Activated naive CD8-positive, alpha-beta T cell (primary cell): Measurements from ENCODE around the gene PTCD1.

Experiments used
- H3K27ac Mint-ChIP-seq: one replicate; pipeline ENCODE4 v1.8.0; 2021; ENCODE audit warnings: mixed read lengths
- H3K27me3 Mint-ChIP-seq: one replicate; pipeline ENCODE4 v1.8.0; 2021; ENCODE audit warnings: mixed read lengths
- H3K36me3 Mint-ChIP-seq: one replicate; pipeline ENCODE4 v1.8.0; 2021; ENCODE audit warnings: mixed read lengths
- H3K4me1 Mint-ChIP-seq: one replicate; pipeline ENCODE4 v1.8.0; 2021; ENCODE audit warnings: low read depth, mixed read lengths
- H3K4me3 Mint-ChIP-seq: one replicate; pipeline ENCODE4 v1.8.0; 2021; ENCODE audit warnings: mild to moderate bottlenecking, mixed read lengths
- H3K9me3 Mint-ChIP-seq: one replicate; pipeline ENCODE4 v1.8.0; 2021; ENCODE audit warnings: low read depth, mixed read lengths

The PTCD1 gene, protein sequence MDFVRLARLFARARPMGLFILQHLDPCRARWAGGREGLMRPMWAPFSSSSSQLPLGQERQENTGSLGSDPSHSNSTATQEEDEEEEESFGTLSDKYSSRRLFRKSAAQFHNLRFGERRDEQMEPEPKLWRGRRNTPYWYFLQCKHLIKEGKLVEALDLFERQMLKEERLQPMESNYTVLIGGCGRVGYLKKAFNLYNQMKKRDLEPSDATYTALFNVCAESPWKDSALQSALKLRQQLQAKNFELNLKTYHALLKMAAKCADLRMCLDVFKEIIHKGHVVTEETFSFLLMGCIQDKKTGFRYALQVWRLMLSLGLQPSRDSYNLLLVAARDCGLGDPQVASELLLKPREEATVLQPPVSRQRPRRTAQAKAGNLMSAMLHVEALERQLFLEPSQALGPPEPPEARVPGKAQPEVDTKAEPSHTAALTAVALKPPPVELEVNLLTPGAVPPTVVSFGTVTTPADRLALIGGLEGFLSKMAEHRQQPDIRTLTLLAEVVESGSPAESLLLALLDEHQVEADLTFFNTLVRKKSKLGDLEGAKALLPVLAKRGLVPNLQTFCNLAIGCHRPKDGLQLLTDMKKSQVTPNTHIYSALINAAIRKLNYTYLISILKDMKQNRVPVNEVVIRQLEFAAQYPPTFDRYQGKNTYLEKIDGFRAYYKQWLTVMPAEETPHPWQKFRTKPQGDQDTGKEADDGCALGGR

DNA sequence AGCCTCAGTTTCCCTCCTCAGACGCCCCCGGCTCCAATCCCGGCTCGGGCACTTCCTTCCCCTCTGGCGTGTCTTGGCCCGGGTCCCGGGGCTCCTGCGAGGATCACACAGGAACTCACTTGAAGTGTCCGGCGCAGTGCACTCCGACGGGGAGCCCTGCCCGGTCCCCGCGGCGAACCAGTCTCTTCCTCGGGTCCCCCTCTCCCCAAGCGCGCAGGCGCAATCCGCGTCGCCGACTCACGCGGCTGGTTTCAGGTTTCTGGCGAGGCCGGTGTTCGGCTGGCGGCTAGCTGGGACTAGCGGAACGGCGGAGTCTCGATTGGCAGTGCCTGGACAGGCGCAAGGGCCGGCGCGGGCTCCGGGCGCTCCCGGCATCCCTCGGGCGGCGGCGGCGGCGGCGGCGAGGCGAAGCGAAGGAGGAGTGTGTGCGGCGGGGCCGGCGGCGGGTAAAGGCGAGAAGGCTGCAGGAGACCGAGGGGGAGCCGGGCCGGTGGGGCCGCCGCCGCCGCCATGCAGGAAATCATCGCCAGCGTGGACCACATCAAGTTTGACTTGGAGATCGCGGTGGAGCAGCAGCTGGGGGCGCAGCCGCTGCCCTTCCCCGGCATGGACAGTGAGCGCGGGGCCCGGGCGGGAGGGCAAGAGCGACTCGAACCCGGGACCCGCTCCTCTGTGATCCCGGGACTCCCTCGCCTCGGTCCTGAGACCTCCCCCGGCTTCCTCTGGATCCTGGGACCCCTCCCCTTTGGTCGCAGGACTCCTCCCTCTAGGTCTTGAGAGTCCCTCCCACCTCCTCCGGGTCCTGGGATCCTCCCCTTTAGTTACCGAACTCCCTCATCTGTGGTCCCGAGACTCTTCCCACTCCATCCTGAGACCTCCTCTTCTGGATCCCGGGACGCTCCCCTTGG is at the start of gene PTCD1, which contains the start of gene CPSF4:
Gene PTCD1 (minus strand): TSS at position 226 of the 908 bp plus-strand sequence. CDS start 3,556 bp downstream, outside the sequence.
Gene CPSF4 (plus strand): TSS at position 371 of the 908 bp plus-strand sequence. CDS start 140 bp downstream, at position 511.
- H3K9me3 Mint-ChIP-seq, result no peaks in the 10 kb centered on the region
- peak within 1 kb of the TSS; percentile 96 for H3K27ac Mint-ChIP-seq
- H3K36me3 Mint-ChIP-seq, result peaks cover 6% of the 10 kb centered on the region
- peak within 1 kb of the TSS; percentile 97 for H3K4me3 Mint-ChIP-seq
- peaks cover 34% of the 10 kb centered on the region for H3K4me1 Mint-ChIP-seq
- H3K27me3 Mint-ChIP-seq, result no peaks in the 10 kb centered on the region

DNA sequence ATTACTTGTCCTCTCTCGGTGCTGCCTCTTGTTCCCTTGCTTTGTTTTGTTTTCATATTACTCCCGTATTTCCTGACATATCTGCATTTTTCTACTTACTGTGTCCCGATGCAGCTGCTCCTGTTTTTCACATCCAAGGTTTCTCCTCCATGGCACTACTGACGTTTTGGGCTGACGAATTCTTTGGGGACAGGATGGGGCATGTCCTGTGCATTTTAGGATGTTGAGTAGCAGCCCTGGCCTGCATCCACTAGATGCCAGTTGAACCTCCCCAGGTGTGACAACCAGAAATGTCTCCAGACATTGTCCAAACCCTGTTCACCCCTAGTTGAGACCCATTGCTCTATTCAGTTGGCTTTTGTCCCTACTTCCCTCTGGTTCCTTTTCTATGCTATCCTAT is 46.5 kb upstream of the PTCD1 start:
- peaks cover 2% of the 10 kb centered on the region for H3K4me1 Mint-ChIP-seq
- H3K4me3 Mint-ChIP-seq, result no peak overlapping the region
- H3K9me3 Mint-ChIP-seq, result no peaks in the 10 kb centered on the region
- H3K27ac Mint-ChIP-seq, result peak overlapping the region; percentile 55
- H3K27me3 Mint-ChIP-seq, result no peaks in the 10 kb centered on the region
- peaks cover 10% of the 10 kb centered on the region for H3K36me3 Mint-ChIP-seq

DNA sequence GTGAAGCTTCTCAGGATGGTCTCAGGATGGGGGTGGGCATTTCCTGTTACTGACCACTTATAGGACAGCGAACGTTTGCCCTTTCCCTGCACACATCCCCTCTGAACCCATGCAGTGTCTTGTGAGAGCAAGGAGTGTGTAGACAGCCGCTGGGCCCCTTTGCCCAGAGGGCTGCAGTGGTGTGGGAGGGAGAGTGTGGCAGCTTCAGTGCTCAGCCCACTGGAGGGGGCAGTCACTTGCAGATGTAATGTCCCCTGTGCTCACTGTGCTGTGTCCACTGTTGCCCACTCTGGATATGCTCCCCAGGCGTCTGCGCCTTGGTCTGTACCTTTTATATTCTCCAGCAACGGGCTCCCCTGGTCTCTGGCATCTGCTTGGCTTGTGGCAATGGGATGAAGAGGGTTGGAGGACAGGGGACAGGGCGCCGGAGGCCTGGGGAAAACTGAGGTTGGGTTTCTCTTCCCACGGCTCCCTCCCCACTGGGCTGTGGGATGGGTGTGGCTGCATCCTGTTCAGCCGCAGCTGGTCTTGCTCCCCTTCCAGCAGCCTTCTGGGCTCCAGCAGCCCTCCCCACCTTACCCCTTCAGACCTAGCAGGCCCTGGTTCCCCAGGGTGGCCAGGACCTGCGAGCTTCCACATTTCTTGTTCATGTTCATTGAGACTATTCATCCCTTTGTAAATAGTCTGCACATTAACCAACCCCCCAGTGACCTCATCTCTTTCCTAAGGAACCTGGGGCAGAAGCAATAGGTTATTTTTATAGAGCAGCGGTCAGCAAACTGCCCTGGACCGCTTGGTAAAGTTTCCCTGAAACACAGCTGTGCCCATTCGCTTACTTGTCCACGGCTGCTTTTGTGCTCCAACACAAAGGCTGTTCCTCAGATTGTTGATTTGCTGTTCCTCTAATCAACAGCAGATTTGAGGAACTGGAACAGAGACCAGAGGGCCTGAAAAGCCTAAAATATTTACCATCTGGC is 40.2 kb upstream of the PTCD1 start:
- H3K27me3 Mint-ChIP-seq, result no peaks in the 10 kb centered on the region
- peaks cover 22% of the 10 kb centered on the region for H3K4me1 Mint-ChIP-seq
- H3K9me3 Mint-ChIP-seq, result no peaks in the 10 kb centered on the region
- peaks cover 3% of the 10 kb centered on the region for H3K36me3 Mint-ChIP-seq
- H3K27ac Mint-ChIP-seq, result no peak overlapping the region
- H3K4me3 Mint-ChIP-seq, result no peak overlapping the region

DNA sequence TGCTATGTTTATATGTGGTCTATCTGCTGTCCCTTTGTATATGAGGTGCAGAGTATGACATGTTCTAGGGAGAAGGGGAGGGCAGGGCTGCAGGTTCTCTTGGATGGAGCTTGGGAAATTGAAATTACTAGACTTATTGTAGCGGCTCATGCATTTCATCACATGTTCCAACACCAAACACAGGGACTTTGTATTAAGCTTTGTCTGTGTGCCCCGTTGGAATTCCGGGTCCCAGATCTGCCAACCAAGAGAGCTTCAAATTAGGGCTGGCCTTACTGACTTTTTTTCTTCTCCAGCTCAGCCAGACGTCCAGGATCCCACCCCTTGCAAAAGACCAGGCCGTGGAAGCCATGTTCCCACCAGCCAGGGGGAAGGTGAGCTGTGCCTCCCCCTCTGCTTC is 37.5 kb upstream of the PTCD1 start:
- Mint-ChIP-seq H3K9me3 (no peaks in the 10 kb centered on the region), H3K27ac (no peak overlapping the region), H3K4me1 (peaks cover 36% of the 10 kb centered on the region), H3K4me3 (no peak overlapping the region), H3K27me3 (no peaks in the 10 kb centered on the region), H3K36me3 (peaks cover 5% of the 10 kb centered on the region)

DNA sequence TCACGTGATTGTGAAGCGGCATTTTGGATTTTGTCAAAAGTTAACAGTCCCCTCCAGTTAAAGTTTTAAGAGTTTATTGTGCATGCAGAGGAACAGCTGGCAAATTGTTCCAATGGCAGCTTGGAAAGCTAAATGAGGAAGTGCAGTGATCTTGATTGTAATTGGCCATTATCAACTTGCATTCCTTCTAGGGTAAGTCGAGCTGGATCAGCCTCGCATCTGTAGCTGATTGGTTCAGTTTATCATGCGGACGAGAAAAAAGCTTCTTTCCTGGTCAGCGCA is 34.7 kb upstream of the PTCD1 start:
- no peaks in the 10 kb centered on the region for H3K27me3 Mint-ChIP-seq
- peak overlapping the region; percentile 100 for H3K4me3 Mint-ChIP-seq
- no peaks in the 10 kb centered on the region for H3K9me3 Mint-ChIP-seq
- peaks cover 29% of the 10 kb centered on the region for H3K4me1 Mint-ChIP-seq
- peaks cover 5% of the 10 kb centered on the region for H3K36me3 Mint-ChIP-seq
- H3K27ac Mint-ChIP-seq, result peak overlapping the region; percentile 95

DNA sequence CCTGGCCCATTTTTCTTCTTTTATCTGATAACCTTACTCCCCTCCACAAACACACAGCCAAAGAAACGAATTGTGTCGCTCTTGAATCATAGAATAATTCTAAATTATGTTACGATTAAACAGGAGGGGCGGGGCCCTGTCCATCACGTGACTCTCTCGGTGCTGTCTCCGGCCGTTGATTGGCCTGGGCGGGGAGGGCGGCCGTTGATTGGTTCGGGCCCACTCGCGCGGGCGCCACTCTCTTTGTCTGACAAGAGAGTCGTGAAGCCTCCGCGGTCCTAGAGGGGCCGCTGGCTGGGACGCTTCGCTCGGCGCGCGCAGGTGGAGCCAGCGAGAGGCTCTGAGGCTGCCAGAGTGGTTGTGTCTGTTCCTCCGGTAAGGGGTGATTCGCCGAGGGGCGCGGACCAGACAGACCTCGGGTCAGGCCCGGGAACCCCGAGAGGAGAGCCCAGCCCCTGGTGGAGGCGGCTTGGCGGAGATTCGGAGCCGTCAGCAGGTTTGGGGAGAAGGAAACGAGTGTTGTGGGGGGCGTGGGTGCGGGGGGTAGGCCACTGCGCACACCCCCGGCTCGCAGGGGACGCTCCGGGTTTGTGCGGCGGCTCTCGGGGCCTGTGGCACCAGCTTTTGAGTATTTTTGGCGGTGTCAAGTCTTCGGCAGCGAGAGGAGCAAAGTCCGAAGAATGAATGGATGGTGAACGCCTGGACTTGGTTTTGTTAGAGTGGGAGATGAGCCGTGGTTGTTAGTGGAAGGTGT is 34.1 kb upstream of the PTCD1 start, which contains the start of gene ZNF789:
Gene ZNF789 (plus strand): TSS at position 330 of the 754 bp plus-strand sequence. CDS start 3,567 bp downstream, outside the sequence.
- no peaks in the 10 kb centered on the region for H3K9me3 Mint-ChIP-seq
- no peaks in the 10 kb centered on the region for H3K27me3 Mint-ChIP-seq
- peaks cover 5% of the 10 kb centered on the region for H3K36me3 Mint-ChIP-seq
- peaks cover 24% of the 10 kb centered on the region for H3K4me1 Mint-ChIP-seq
- H3K27ac Mint-ChIP-seq, result peak within 1 kb of the TSS; percentile 95
- peak within 1 kb of the TSS; percentile 100 for H3K4me3 Mint-ChIP-seq

DNA sequence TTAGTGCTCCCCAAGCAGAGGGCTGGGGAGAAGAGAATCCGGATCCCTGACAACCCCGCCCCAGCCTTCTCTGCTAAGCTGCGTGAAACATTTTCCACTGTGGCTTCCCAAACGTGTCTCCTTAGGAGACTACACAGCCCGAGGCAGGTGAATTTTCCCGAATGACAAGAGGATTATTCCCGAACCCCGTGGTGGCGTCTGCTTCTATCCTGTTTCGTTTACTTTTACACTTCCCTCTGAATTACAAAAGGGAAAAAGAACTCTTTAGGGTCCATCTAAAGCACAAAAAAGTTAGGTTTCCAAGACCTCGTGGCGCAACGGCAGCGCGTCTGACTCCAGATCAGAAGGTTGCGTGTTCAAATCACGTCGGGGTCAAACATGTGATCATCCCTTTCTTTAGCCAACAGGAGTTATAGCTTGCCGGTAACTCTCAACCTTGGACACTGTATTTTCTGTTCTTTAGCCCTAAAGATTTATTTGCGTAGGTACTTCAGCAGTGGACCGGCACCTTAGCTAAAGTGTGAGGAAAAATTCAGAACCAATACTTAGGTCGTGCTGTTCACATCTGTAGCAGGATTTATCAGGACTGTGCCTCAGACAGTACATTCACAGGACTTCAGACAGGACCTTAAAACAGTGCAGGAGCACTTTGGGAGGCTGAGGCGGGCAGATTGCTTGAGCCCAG is 30.9 kb upstream of the PTCD1 start:
- no peak overlapping the region for H3K27ac Mint-ChIP-seq
- H3K36me3 Mint-ChIP-seq, result peaks cover 6% of the 10 kb centered on the region
- no peaks in the 10 kb centered on the region for H3K27me3 Mint-ChIP-seq
- no peak overlapping the region for H3K4me3 Mint-ChIP-seq
- H3K9me3 Mint-ChIP-seq, result no peaks in the 10 kb centered on the region
- peaks cover 28% of the 10 kb centered on the region for H3K4me1 Mint-ChIP-seq

DNA sequence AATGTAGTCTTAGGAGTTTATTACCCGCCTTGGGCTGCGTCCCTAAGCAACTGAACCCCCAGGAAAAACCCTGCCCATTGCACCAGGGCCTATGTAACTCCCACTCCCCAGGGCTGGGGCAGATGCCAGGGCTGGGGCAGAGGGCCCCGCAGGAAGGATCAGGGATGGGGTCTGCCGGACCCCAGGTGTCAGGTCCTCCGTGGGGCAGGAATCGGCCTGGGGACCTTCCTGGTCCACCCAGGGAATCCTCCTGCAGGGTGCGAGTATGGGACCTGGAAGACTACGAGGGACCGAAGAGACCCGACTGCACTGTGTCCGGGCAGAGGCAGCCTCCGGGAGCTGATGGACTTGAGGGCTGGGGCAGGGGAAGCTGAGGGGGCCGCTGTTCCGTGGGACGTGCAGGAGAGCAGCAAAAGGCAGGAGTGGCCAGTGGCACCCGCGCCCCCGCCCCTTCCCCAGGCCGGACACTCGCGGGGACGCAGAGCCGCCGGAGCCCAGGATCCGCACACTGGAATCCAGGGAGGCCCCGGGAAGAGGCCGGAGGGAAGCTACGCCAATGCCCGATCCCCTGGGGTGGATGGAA is 29.8 kb upstream of the PTCD1 start:
- Mint-ChIP-seq H3K4me3 (no peak overlapping the region), H3K27me3 (no peaks in the 10 kb centered on the region), H3K9me3 (no peaks in the 10 kb centered on the region), H3K36me3 (peaks cover 11% of the 10 kb centered on the region), H3K4me1 (peaks cover 33% of the 10 kb centered on the region), H3K27ac (no peak overlapping the region)

DNA sequence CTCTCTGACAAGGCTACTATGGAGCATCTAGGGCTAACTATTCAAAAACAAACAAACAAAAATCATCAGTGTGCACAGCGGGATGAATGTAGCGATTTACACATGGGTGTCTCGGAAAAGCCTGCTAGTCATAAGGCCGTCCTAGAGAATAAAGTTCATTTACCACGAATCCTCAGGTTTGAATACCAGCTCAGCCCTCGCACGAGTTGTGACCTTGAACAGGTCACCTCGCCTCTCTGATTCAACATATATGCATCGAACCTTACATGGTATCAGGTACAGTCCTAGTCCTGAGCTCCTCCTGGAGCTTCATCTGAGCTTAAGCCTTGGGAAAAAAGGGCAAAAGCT is 26.8 kb upstream of the PTCD1 start:
- Mint-ChIP-seq H3K36me3 (peaks cover 11% of the 10 kb centered on the region), H3K9me3 (no peaks in the 10 kb centered on the region), H3K27me3 (no peaks in the 10 kb centered on the region), H3K4me3 (peak overlapping the region; percentile 97), H3K27ac (peak overlapping the region; percentile 92), H3K4me1 (peaks cover 33% of the 10 kb centered on the region)

DNA sequence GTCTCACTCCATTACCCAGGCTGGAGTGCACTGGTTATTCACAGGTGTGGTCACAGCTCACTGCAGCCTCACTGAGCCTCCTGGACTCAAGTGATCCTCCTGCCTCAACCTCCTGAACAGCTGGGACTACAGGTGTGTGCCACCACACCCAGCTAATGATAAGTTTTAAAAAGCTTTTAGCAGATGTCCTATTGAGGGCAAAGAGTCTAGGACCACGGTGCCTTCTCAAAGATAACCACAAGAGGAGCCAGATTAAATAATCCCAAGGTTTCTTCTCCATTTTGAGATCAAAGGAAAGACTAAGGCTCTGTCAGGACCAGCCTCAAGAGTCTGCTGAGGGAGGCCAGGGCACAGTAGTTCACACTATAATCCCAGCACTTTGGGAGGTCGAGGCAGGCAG is 22.6 kb upstream of the PTCD1 start:
- Mint-ChIP-seq H3K4me1 (peaks cover 41% of the 10 kb centered on the region), H3K36me3 (peaks cover 15% of the 10 kb centered on the region), H3K4me3 (no peak overlapping the region), H3K27ac (no peak overlapping the region), H3K9me3 (no peaks in the 10 kb centered on the region), H3K27me3 (no peaks in the 10 kb centered on the region)

DNA sequence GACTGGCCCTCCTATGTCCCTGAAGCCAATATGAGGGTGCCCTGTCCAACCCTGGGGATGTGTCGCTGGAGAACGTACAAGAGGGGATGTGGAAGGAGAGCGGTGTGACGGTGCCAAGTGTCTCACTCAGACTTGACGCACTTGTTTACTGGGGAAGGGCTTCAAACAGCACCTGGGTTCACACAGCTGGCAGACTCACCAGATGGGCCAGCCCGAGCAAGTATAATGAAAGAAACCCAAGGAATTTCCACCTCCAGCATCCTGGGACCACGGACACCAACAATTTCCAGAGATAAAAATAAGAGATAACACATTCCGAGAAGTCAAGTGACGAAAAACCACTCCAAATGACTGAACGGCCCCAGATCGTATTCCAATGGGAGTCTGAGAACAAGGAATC is 22.1 kb upstream of the PTCD1 start:
- Mint-ChIP-seq H3K27me3 (no peaks in the 10 kb centered on the region), H3K27ac (peak overlapping the region; percentile 10), H3K9me3 (no peaks in the 10 kb centered on the region), H3K36me3 (peaks cover 15% of the 10 kb centered on the region), H3K4me3 (no peak overlapping the region), H3K4me1 (peaks cover 37% of the 10 kb centered on the region)

DNA sequence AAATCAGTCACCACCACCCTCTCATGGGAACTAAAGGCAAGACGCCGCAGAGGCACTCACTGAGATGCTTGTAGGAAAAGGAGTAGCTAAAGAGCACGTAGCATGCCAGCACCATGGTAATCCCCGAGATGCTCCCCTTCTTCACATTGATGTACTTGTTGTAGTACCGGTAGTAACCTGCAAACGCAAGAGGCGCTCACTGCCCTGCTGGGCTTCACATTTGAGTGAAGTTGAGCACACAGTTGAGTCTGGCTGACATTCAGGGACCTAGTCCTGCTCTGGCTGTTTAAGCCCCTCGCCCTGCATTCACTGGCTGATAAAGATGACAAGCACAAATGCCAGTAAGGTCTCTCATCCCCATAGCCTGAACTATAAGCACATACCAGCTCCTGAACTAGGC is 20.5 kb upstream of the PTCD1 start:
- Mint-ChIP-seq H3K36me3 (peaks cover 11% of the 10 kb centered on the region), H3K27ac (no peak overlapping the region), H3K4me3 (no peak overlapping the region), H3K9me3 (no peaks in the 10 kb centered on the region), H3K4me1 (peaks cover 27% of the 10 kb centered on the region), H3K27me3 (no peaks in the 10 kb centered on the region)
